Sigmoid colon (tissue), 7 donors: ENCODE measurements around the gene GYPC. TPM values are rescaled to one million over a fixed set of nuclear protein-coding genes. Genes with fewer than 3 reads are reported as not detected.

Experiments used
- DNase-seq: peaks from one replicate; pipeline ENCODE4 v3.0.0-alpha.2; 2019
- H3K27ac ChIP-seq, 4 donors: fragments of 200-600 bp; sonication (generic); one replicate each; pipeline ENCODE4 v1.5.1; 2016 to 2019; ENCODE audit warnings: mild to moderate bottlenecking in 1 of 4
- H3K27me3 ChIP-seq, 3 donors: fragments of 200-600 bp; sonication (generic); one replicate each; pipeline ENCODE4 v1.5.1; 2019; ENCODE audit warnings: mild to moderate bottlenecking in 1 of 3
- H3K36me3 ChIP-seq, 4 donors: fragments of 200-600 bp; sonication (generic); one replicate each; pipeline ENCODE4 v1.5.1; 2016 to 2019
- H3K4me1 ChIP-seq, 4 donors: fragments of 200-600 bp; sonication (generic); one replicate each; pipeline ENCODE4 v1.5.1; 2017 to 2019
- H3K4me3 ChIP-seq, 4 donors: fragments of 200-600 bp; sonication (generic); one replicate each; pipeline ENCODE4 v1.5.1; 2017 to 2019; ENCODE audit warnings: mild to moderate bottlenecking in 2 of 4, moderate library complexity in 1 of 4
- H3K9me3 ChIP-seq, 4 donors: fragments of 200-600 bp in 3 of 4; sonication (generic) in 3 of 4; one replicate each; pipeline versions ENCODE4 v1.5.1 to v1.6.1; 2013 to 2019
- EP300 ChIP-seq, 4 donors: sonication (generic); formaldehyde crosslinking; IDR thresholded peaks; one replicate each; pipeline ENCODE4 v1.6.1; 2017; ENCODE audit warnings: antibody characterized with exemption in 4 of 4
- POLR2A ChIP-seq, 2 donors: fragments of 450-650 bp; IDR thresholded peaks; one replicate each; pipeline ENCODE4 v1.6.1; 2016; ENCODE audit warnings: antibody characterized with exemption in 2 of 2, mild to moderate bottlenecking in 2 of 2, moderate library complexity in 2 of 2
- POLR2AphosphoS5 ChIP-seq, 4 donors: sonication (generic); formaldehyde crosslinking; IDR thresholded peaks; one replicate each; pipeline ENCODE4 v1.6.1; 2017; ENCODE audit warnings: antibody characterized with exemption in 4 of 4
- WGBS, 2 donors: extraction: QIAGEN DNeasy Blood & Tissue Kit; methylation state at CpG; one replicate each; pipeline ENCODE4 v1.1.7; 2013; 5-methylcytosine and 5-hydroxymethylcytosine counted together
- intact Hi-C: fragments of 100-400 bp; cut with DNase I; formaldehyde crosslinking; loops from one replicate; pipeline ENCODE4 v1.15.1; 2023
- polyA plus RNA-seq, 3 donors: library from polyadenylated mRNA; stranded (reverse); fragments of 200-250 nt; gene quantifications; one replicate each; pipeline ENCODE4 v1.2.3, GENCODE V29; 2013
- total RNA-seq, 4 donors: library from RNA; depleted of rRNA; stranded (reverse); fragments of >200 nt; gene quantifications; one replicate each; pipeline ENCODE4 v1.1.0, GENCODE V29; 2016
- TF ChIP-seq, protein P1 (sequence below), 4 experiments: fragments of 450-650 bp in 3 of 4; fragments of 200-600 bp in 1 of 4; IDR thresholded peaks; one replicate each; pipeline ENCODE4 v1.5.1; 2016 to 2019; ENCODE audit warnings: antibody characterized with exemption in 4 of 4, mild to moderate bottlenecking in 3 of 4, moderate library complexity in 2 of 4
- donor health status: healthy with polysubstance abuse.
- donor health status: Bipolar disorder and iron deficiency.
- donor health status: healthy.

Gene GYPC
- total and polyA plus RNA-seq, 7 donors, result 18.0 to 123 (median 93.7) TPM

GRCh38 chr2:126722546-126722945 is 66.6 kb downstream of the GYPC start:
- intact Hi-C loops, result no loop called here
- Histone ChIP-seq H3K36me3 (no peaks in the 10 kb centered on the region), H3K4me3 (no peak overlapping the region), H3K27ac (no peak overlapping the region), H3K27me3 (no peaks in the 10 kb centered on the region), H3K9me3 (peaks cover 0 to 3% (median 2%) of the 10 kb centered on the region in 4 donors), H3K4me1 (no peaks in the 10 kb centered on the region)
- WGBS, 2 donors, result 59 to 64% methylated on average over 4 of the region's 4 CpGs
- TF ChIP-seq POLR2AphosphoS5 (IDR thresholded peaks at IDR 0.05) (no peak), POLR2A (IDR thresholded peaks at IDR 0.05) (no peak), EP300 (IDR thresholded peaks at IDR 0.05) (no peak)
- TF ChIP-seq, protein P1, sequence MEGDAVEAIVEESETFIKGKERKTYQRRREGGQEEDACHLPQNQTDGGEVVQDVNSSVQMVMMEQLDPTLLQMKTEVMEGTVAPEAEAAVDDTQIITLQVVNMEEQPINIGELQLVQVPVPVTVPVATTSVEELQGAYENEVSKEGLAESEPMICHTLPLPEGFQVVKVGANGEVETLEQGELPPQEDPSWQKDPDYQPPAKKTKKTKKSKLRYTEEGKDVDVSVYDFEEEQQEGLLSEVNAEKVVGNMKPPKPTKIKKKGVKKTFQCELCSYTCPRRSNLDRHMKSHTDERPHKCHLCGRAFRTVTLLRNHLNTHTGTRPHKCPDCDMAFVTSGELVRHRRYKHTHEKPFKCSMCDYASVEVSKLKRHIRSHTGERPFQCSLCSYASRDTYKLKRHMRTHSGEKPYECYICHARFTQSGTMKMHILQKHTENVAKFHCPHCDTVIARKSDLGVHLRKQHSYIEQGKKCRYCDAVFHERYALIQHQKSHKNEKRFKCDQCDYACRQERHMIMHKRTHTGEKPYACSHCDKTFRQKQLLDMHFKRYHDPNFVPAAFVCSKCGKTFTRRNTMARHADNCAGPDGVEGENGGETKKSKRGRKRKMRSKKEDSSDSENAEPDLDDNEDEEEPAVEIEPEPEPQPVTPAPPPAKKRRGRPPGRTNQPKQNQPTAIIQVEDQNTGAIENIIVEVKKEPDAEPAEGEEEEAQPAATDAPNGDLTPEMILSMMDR (IDR thresholded peaks at IDR 0.05), result no peak
- DNase-seq, result no peak

DNA sequence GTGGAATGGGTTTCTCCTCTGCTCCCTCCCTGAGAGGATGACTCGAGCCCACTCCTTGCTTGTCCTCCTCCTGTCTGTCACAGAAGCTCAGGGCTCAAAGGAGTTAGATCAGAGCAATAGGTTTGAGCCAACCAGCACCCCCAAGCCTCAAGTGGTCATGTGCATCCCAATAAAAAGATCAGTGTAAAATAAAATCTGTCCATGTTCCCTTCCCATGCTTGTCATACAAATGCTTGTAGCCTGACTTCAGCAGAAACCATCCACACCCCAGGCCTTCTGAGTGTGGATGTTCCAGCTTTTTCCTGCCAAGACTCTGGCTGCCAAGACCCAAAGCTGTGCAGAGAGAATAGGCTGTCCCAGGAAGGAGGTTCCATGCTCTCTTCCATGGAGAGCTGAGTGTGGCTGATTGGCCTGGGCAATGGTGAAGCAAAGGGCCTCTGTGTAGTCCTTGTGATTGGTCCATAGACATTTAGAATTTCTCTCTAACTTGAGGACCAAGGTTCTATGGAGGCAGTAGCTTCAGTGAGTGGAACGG is 67.4 kb downstream of the GYPC start:
- Histone ChIP-seq H3K36me3 (no peaks in the 10 kb centered on the region), H3K4me3 (no peak overlapping the region), H3K27ac (no peak overlapping the region), H3K4me1 (no peaks in the 10 kb centered on the region), H3K27me3 (no peaks in the 10 kb centered on the region), H3K9me3 (peaks cover 0 to 3% (median 2%) of the 10 kb centered on the region in 4 donors)
- 79 to 87% methylated on average over 2 of the region's 2 CpGs for WGBS, 2 donors
- no peak for DNase-seq
- intact Hi-C loops, result no loop called here
- TF ChIP-seq POLR2AphosphoS5 (IDR thresholded peaks at IDR 0.05), result no peak

DNA sequence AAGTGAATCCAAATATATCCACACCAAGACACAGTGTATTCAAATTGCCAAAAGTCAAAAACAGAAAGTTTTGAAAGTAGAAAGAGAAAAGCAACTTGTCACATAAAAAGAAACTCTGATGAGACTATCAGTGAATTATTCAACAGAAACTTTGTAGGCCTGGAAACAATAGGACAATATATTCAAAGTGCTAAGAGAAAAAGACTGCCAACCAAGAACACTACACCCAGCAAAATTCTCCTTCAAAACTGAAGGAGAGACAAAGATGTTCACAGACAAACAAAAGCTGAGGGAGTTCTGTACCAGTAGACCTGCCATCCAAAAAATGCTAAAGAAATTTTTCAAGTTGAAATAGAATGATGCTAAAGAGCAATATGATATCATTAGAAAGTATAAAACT is 69.6 kb downstream of the GYPC start:
- no peaks in the 10 kb centered on the region for H3K4me1 ChIP-seq
- TF ChIP-seq, protein P1 (IDR thresholded peaks at IDR 0.05), result no peak
- TF ChIP-seq POLR2A (IDR thresholded peaks at IDR 0.05) (no peak), POLR2AphosphoS5 (IDR thresholded peaks at IDR 0.05) (no peak), EP300 (IDR thresholded peaks at IDR 0.05) (no peak)
- H3K27ac ChIP-seq, result no peak overlapping the region
- peaks cover 0 to 3% (median 2%) of the 10 kb centered on the region in 4 donors for H3K9me3 ChIP-seq
- H3K4me3 ChIP-seq, result no peak overlapping the region
- H3K36me3 ChIP-seq, result no peaks in the 10 kb centered on the region
- intact Hi-C loops, result no loop called here
- no peak for DNase-seq
- no peaks in the 10 kb centered on the region for H3K27me3 ChIP-seq

DNA sequence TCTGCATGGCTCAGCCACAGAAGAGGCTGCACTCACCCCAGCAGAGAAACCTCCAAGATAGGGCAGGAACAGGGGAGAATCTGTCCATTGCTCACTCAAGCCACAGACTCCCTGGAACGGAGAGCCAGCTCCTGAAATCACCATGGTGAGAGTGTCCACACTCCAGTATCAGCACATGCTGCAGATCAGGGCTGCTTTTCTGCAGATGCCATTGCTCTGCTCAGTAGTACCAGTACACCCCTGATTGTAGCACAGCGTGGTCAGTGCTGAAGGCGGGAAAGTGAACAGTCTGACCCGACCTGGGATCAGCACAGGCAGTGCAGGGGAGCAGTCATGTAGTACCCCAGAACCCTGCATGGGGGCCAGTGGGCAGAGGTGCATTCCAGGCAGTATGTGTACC is 73.9 kb downstream of the GYPC start:
- TF ChIP-seq POLR2AphosphoS5 (IDR thresholded peaks at IDR 0.05) (no peak), POLR2A (IDR thresholded peaks at IDR 0.05) (no peak), EP300 (IDR thresholded peaks at IDR 0.05) (no peak)
- TF ChIP-seq, protein P1 (IDR thresholded peaks at IDR 0.05), result no peak
- no peak for DNase-seq
- intact Hi-C loops, result no loop called here
- Histone ChIP-seq H3K4me3 (no peak overlapping the region), H3K27me3 (no peaks in the 10 kb centered on the region), H3K27ac (no peak overlapping the region), H3K9me3 (peaks cover 0 to 3% (median 0%) of the 10 kb centered on the region in 4 donors), H3K4me1 (no peaks in the 10 kb centered on the region), H3K36me3 (no peaks in the 10 kb centered on the region)
- 85 to 86% methylated on average over 4 of the region's 4 CpGs for WGBS, 2 donors

DNA sequence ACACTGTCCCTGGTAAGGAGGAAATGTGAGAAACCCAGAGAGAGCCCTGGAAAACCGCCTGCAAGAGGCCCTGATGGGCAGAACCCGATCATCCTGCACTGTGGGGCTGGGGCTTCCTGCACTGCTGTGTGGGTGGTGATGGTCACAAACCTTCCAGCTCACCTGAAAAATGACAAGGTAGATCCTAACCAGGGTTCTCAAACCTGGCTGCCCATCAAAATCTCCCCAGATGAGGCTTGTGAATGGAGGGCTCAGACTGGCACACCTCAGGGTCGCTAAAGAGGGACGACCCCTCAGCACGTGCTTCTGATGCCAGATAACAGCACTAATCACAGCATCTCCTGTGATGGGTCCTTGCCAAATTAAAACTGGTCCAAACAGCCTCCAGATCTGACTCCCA is 74.7 kb downstream of the GYPC start:
- no peak for TF ChIP-seq EP300 (IDR thresholded peaks at IDR 0.05)
- no peak for TF ChIP-seq POLR2AphosphoS5 (IDR thresholded peaks at IDR 0.05)
- TF ChIP-seq, protein P1 (IDR thresholded peaks at IDR 0.05), result no peak
- TF ChIP-seq POLR2A (IDR thresholded peaks at IDR 0.05), result no peak
- Histone ChIP-seq H3K27ac (no peak overlapping the region), H3K4me1 (no peaks in the 10 kb centered on the region), H3K9me3 (peaks cover 0 to 2% (median 0%) of the 10 kb centered on the region in 4 donors), H3K36me3 (no peaks in the 10 kb centered on the region), H3K4me3 (no peak overlapping the region), H3K27me3 (no peaks in the 10 kb centered on the region)
- no peak for DNase-seq
- intact Hi-C loops, result no loop called here
- 86 to 91% methylated on average over 5 of the region's 5 CpGs for WGBS, 2 donors
